HEK293 (cell line): ENCODE measurements around the gene PSMD8.

Experiments
- ATF2 ChIP-seq: fragments of 450-650 bp; formaldehyde crosslinking; IDR thresholded peaks from 2 replicates; pipeline ENCODE4 v1.5.1; 2016; ENCODE audit warnings: missing biosample characterization, missing genetic modification characterization, low read depth
- BCL11B ChIP-seq: fragments of 450-650 bp; formaldehyde crosslinking; IDR thresholded peaks from 2 replicates; pipeline ENCODE4 v1.5.1; 2016; ENCODE audit warnings: low read depth, missing biosample characterization, missing genetic modification characterization
- FEZF1 ChIP-seq: fragments of 450-650 bp; formaldehyde crosslinking; IDR thresholded peaks from 2 replicates; pipeline ENCODE4 v1.5.1; 2016; ENCODE audit warnings: missing biosample characterization, missing genetic modification characterization
- GLI4 ChIP-seq: fragments of 450-650 bp; formaldehyde crosslinking; IDR thresholded peaks from 2 replicates; pipeline ENCODE4 v1.5.1; 2016; ENCODE audit warnings: missing biosample characterization, missing genetic modification characterization
- GLIS2 ChIP-seq: fragments of 450-650 bp; formaldehyde crosslinking; IDR thresholded peaks from 2 replicates; pipeline ENCODE4 v1.5.1; 2016; ENCODE audit warnings: missing biosample characterization, missing genetic modification characterization
- HOXA7 ChIP-seq: sonication (generic); formaldehyde crosslinking; IDR thresholded peaks from 2 replicates; pipeline ENCODE4 v1.8.1; 2022; ENCODE audit warnings: missing genetic modification reagents, borderline replicate concordance
- IKZF3 ChIP-seq: fragments of 450-650 bp; IDR thresholded peaks from 2 replicates; pipeline ENCODE4 v1.5.0; 2018; ENCODE audit warnings: missing biosample characterization, mild to moderate bottlenecking, missing genetic modification characterization, moderate library complexity
- PRDM2 ChIP-seq: fragments of 450-650 bp; formaldehyde crosslinking; IDR thresholded peaks from 2 replicates; pipeline ENCODE4 v1.5.1; 2016; ENCODE audit warnings: missing biosample characterization, missing genetic modification characterization, borderline replicate concordance
- REST ChIP-seq: fragments of 450-650 bp; formaldehyde crosslinking; IDR thresholded peaks from 2 replicates; pipeline ENCODE4 v1.5.1; 2016; ENCODE audit warnings: missing biosample characterization, missing genetic modification characterization
- ZBTB8A ChIP-seq: fragments of 450-650 bp; formaldehyde crosslinking; IDR thresholded peaks from 2 replicates; pipeline ENCODE4 v1.5.1; 2016; ENCODE audit warnings: missing biosample characterization, missing genetic modification characterization
- ZNF10 ChIP-seq: fragments of 450-650 bp; formaldehyde crosslinking; IDR thresholded peaks from 2 replicates; pipeline ENCODE4 v1.5.1; 2017; ENCODE audit warnings: missing biosample characterization, missing genetic modification characterization
- ZNF121 ChIP-seq: fragments of 450-650 bp; formaldehyde crosslinking; IDR thresholded peaks from 2 replicates; pipeline ENCODE4 v1.5.1; 2016; ENCODE audit warnings: missing biosample characterization, missing genetic modification characterization
- ZNF311 ChIP-seq: fragments of 450-650 bp; formaldehyde crosslinking; IDR thresholded peaks from 2 replicates; pipeline ENCODE4 v1.5.1; 2017; ENCODE audit warnings: missing biosample characterization, missing genetic modification characterization, borderline replicate concordance
- ZNF423 ChIP-seq: fragments of 450-650 bp; formaldehyde crosslinking; IDR thresholded peaks from 2 replicates; pipeline ENCODE4 v1.5.1; 2016; ENCODE audit warnings: missing biosample characterization, missing genetic modification characterization
- ZNF433 ChIP-seq: fragments of 450-650 bp; formaldehyde crosslinking; IDR thresholded peaks from 2 replicates; pipeline ENCODE4 v1.5.1; 2016; ENCODE audit warnings: missing biosample characterization, missing genetic modification characterization, low read depth
- ZNF530 ChIP-seq: fragments of 450-650 bp; formaldehyde crosslinking; IDR thresholded peaks from 2 replicates; pipeline ENCODE4 v1.5.1; 2016; ENCODE audit warnings: low read depth, missing biosample characterization, missing genetic modification characterization
- ZNF548 ChIP-seq: fragments of 450-650 bp; formaldehyde crosslinking; IDR thresholded peaks from 2 replicates; pipeline ENCODE4 v1.5.1; 2016; ENCODE audit warnings: missing biosample characterization, missing genetic modification characterization
- ZNF561 ChIP-seq: fragments of 450-650 bp; IDR thresholded peaks from 2 replicates; pipeline ENCODE4 v1.5.1; 2018; ENCODE audit warnings: missing biosample characterization, missing genetic modification characterization, borderline replicate concordance
- ZNF621 ChIP-seq: fragments of 450-650 bp; formaldehyde crosslinking; IDR thresholded peaks from 2 replicates; pipeline ENCODE4 v1.5.1; 2017; ENCODE audit warnings: missing biosample characterization, missing genetic modification characterization
- ZNF623 ChIP-seq: fragments of 450-650 bp; formaldehyde crosslinking; IDR thresholded peaks from 2 replicates; pipeline ENCODE4 v1.5.1; 2016; ENCODE audit warnings: missing biosample characterization, missing genetic modification characterization
- ZNF639 ChIP-seq: fragments of 450-650 bp; formaldehyde crosslinking; IDR thresholded peaks from 2 replicates; pipeline ENCODE4 v1.5.1; 2016; ENCODE audit warnings: missing biosample characterization, missing genetic modification characterization
- ZNF692 ChIP-seq: fragments of 450-650 bp; formaldehyde crosslinking; IDR thresholded peaks from 2 replicates; pipeline ENCODE4 v1.5.1; 2016; ENCODE audit warnings: missing biosample characterization, missing genetic modification characterization
- ZNF791 ChIP-seq: fragments of 450-650 bp; formaldehyde crosslinking; IDR thresholded peaks from 2 replicates; pipeline ENCODE4 v1.5.1; 2016; ENCODE audit warnings: missing biosample characterization, missing genetic modification characterization
- ZNF792 ChIP-seq: fragments of 450-650 bp; formaldehyde crosslinking; IDR thresholded peaks from 2 replicates; pipeline ENCODE4 v1.5.1; 2016; ENCODE audit warnings: missing biosample characterization, missing genetic modification characterization
- ZSCAN23 ChIP-seq: fragments of 450-650 bp; formaldehyde crosslinking; IDR thresholded peaks from 2 replicates; pipeline ENCODE4 v1.5.1; 2016; ENCODE audit warnings: missing biosample characterization, missing genetic modification characterization
- ZSCAN30 ChIP-seq: fragments of 450-650 bp; IDR thresholded peaks from 2 replicates; pipeline ENCODE4 v1.5.1; 2018; ENCODE audit warnings: missing biosample characterization, mild to moderate bottlenecking, missing genetic modification characterization, moderate library complexity

The PSMD8 gene

GRCh38 chr19:38374332-38375097 is at the start of gene PSMD8 (continued):
- TF ChIP-seq PRDM2 (tag by site-specific recombination), result peak; percentile 78; the same call in 1 of the 2 replicates
- TF ChIP-seq IKZF3 (tag by site-specific recombination), result no peak
- TF ChIP-seq FEZF1 (tag by site-specific recombination), result peak; percentile 91
- TF ChIP-seq ZNF433 (tag by site-specific recombination), result no peak
- TF ChIP-seq GLI4, result no peak; the same call in 1 of the 2 replicates
- TF ChIP-seq GLIS2, result peak; percentile 43
- peak; percentile 100 for TF ChIP-seq ZBTB8A
- no peak; the same call in 1 of the 2 replicates for TF ChIP-seq ZNF548 (tag by site-specific recombination)
- TF ChIP-seq ZNF10 (tag by site-specific recombination), result peak; percentile 48; the same call in 1 of the 2 replicates
- TF ChIP-seq ZNF792 (tag by site-specific recombination), result peak; percentile 95
- TF ChIP-seq ZNF639 (tag by site-specific recombination), result peak; percentile 81; the same call in 1 of the 2 replicates
- TF ChIP-seq BCL11B (tag by site-specific recombination), result peak; percentile 98
- peak; percentile 96 for TF ChIP-seq ZNF692 (tag by site-specific recombination)
- no peak for TF ChIP-seq ZNF530 (tag by site-specific recombination)
- TF ChIP-seq ZNF561 (tag by site-specific recombination), result peak; percentile 83
- peak; percentile 74 for TF ChIP-seq REST (tag by site-specific recombination)
- peak; percentile 19 for TF ChIP-seq ZNF623 (tag by site-specific recombination)
- TF ChIP-seq ATF2, result peak; percentile 81
- TF ChIP-seq ZSCAN23, result peak; percentile 94
- TF ChIP-seq HOXA7 (CRISPR knock-in tag), result peak; percentile 84
- TF ChIP-seq ZNF423 (tag by site-specific recombination), result 0 out of 2 replicates have a peak, but pooled peaks have one; percentile 34
- no peak for TF ChIP-seq ZNF311 (tag by site-specific recombination)
- peak; percentile 91 for TF ChIP-seq ZSCAN30
- no peak for TF ChIP-seq ZNF621 (tag by site-specific recombination)
- peak; percentile 95 for TF ChIP-seq ZNF121 (tag by site-specific recombination)
- no peak for TF ChIP-seq ZNF791 (tag by site-specific recombination)
